GM19397 (cell line): ENCODE measurements around the gene TARBP1.
"Not testable (repeated sequence)": the region's sequence is repeated elsewhere in the genome, so short reads cannot be mapped to it uniquely, and the experiment has no call there.

Experiments used
- ATAC-seq: cut with Tn5 transposase; IDR thresholded peaks from one replicate; pipeline ENCODE4 v1.9.1; 2021; ENCODE audit warnings: mild to moderate bottlenecking, moderate library complexity; ENCODE audit not compliant: unreplicated experiment

Gene TARBP1

DNA sequence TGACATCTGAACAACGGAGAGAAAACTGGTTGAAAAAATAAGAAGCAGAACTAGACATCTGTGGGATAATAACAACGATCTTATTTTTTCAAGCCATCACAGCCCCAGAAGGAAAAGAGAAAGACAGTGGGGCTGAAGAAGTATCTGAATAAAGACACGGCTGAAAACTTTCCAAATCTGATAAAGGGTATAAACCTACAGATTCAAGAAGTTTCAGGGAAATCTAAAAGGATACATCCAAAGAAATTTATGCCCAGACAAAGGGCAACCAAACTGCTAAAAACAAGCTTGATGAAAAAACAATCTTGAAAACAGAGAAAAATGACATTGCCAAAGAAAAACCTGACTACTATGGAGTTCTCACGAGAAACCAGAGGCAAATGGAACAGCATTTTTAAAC, 40.4 kb downstream of the TARBP1 start:
- ATAC-seq, result no peak

- ATAC-seq, result no peak
Measured at GRCh38 chr1:234437423-234438171, 41.4 kb downstream of the TARBP1 start.

GRCh38 chr1:234435620-234436019, 43.4 kb downstream of the TARBP1 start:
- ATAC-seq, result no peak

DNA sequence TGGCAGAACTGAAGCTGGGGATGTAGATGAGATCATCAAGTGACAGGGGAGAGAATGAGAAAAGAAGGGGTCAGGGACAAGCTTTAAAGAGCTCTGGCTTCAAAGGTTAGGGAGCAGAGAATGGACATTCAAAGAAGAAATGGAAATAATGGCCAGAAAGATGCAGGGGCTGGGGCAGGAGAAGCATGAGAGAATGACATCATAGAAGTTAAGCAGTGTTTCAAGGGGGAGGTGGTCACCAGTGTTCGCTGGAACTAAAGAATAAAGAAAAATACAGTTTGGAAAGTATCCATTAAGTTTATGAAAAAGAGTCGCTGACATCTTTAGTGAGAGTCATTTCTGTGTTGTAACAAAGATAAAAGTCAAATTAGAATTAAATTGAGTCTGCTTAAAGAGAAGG, 44.3 kb downstream of the TARBP1 start:
- ATAC-seq, result no peak

DNA sequence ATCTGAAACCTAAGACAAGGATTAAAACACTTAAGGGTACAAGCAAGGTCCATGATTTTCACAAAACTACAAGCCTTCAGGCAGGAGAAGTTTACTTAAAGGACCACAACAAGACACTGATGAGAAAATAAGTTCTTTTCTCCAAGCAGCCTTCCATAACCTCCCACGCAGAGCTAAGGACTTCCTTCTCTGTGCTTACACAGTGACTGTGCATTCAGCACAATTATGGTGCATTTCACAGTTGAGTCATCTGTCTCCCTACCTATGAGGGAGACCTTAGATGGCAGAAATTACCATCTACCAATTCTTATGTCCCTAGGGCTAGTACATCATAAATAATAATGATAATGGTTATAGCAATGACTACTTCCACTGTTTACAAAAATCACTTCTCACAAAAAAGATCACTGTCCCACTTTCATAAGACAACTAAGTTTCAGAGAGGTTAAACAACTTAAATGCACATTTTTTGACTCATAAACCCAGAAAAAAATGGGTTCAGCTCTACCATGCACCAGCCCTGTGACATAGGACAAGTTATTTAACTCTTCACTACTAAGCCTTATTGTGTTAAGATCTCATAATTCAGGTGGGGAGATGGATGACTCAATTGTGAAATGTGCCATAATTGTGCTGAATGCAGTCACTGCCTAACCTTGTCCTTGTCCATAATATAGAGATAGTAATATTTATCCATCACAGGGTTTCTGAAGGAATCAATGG, 45.3 kb downstream of the TARBP1 start:
- no peak for ATAC-seq

DNA sequence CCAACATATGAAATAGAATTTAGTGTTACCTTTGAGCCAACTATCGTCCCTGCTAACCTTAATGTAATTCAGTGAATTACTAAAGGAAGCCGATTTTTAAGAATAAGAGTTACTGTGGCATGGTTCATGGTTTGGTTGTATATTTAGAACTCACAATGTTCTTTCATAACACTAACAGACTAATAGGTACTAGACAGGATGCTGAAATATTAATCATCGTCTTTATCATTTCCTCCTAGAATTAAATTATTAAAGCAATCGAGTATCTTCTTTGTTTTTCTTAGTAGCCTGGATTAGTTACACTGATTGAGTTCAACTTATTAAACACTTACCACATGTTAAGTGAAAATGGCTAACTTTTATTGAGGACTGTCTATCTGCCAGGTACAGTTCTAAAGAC, 47.7 kb downstream of the TARBP1 start:
- ATAC-seq, result no peak

DNA sequence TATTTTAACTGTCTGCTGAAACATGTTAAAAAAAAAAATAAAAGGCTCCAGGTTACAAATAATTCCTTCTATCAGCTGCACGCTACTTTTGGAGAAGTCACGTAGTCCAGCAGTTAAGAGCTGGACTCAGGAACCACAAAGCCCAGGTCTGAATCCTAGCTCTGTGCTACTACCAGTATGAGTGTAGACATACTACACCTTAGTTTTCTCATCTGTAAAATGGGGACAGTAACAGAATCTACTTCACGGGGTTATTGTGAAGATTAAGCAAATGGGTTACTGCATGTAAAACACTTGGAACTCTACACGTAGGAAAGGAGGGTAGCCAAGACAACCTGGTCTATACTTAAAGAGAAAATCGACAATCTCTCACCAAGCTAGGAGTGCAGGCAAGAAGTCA, 48.3 kb downstream of the TARBP1 start:
- no peak for ATAC-seq

- ATAC-seq, result no peak
Measured at GRCh38 chr1:234429434-234429806, 49.6 kb downstream of the TARBP1 start.

DNA sequence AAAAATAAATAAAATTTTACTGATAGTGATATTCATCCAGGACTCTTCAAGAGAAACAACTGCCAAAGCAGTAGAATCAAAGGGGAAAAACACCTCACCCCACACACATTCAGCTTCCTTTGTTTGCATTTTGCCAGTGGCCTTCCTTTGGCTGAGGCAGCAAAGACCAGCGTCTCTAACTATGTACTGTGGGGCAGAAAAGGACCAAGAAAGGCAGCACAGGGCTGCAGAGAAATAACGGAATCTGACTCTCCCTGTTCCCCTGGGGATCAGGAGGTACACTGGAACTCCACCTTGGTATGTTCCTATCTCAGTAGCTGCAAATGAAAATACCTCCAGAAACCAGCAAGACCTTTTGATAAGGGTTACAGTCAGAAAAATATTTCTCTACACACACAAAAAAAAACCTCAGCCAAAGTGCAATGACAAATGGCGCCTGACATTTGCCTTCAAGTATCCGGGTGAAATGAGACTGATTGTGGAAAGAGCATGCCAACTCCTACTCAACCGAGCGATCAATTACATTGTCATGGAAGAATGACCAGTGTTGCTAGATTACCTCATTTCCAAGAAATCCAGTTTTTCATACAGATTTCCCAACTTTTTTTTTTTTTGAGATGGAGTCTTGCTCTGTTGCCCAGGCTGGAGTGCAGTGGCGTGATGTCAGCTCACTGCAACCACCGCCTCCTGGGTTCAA, 50.9 kb downstream of the TARBP1 start:
- ATAC-seq, result no peak

GRCh38 chr1:234413990-234414389, 65.0 kb downstream of the TARBP1 start:
- no peak for ATAC-seq

DNA sequence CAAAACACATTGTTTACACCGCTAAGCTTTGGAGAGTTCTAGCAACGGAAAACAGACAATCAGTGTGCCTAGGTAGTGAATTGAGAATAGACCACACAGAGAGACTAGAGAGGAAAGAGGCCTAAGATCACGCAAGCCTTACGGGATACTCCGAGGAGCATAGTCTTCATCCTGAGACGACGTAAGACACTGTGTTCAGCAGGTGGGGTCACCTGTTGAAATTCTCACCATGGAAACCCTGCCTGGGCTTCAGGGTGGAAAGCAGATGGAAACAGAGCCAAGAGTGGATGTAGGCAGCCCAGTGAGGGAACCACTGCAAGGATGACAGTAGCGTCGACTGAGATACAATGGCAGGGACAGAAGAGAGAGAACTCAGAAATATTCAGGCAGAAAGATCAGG, 65.5 kb downstream of the TARBP1 start:
- ATAC-seq, result no peak

DNA sequence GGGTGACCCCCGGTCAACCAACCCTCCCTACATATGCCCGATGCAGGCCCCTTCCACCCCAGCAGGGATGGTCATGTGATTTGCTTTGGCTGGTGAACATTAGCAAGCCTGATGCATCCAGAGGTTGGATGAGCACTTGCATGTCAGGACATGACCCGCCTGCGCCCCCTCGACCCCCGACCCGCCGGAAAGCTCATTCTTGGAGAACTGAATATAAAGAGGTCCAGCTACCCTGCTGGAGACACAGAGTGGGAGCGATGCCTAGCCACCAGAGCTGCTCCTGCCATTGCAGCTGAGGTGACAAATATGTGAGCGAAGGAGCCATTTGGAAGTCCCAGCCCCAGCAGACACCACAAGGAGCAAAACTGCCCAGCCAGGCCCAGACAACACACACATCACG, 66.1 kb downstream of the TARBP1 start:
- no peak for ATAC-seq

- no peak for ATAC-seq
Measured at GRCh38 chr1:234409328-234409727, 69.7 kb downstream of the TARBP1 start.

DNA sequence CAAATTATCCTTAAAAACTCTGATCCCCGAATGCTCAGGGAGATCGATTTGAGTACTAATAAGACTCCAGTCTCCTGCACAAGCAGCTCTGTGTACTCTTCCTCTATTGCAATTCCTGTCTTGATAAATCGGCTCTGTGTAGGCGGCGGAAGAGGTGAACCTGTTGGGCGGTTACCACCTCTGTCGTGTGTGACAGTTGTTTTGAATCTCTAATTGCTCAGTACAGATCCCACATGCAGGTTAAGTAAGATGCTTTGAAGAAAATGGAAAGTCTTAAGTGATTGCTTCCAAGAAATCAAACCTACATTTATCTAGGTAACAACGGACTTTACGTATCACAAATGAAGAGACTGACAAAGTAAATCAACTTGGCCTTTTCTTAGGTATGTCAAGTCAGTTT, 70.2 kb downstream of the TARBP1 start:
- no peak for ATAC-seq

DNA sequence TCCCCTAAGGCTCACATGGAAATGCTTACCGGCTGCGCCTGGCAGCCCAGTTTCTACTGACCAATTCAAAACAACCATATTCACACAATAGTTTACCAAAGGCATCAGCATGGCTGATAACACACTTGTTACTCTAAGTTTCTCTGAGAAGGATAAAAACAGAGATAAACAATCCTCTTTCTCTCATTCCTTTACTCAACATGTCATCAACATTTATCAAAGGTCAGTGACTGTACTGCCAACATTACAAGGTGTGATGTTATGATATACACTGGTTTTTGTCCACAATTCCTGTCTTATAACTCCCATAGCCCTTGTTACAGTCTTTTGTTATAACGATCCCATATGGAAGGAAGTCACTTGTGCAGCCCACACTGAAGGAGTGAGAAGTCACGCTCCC, 72.1 kb downstream of the TARBP1 start:
- no peak for ATAC-seq

- no peak for ATAC-seq
Measured at GRCh38 chr1:234405676-234406075, 73.3 kb downstream of the TARBP1 start.

DNA sequence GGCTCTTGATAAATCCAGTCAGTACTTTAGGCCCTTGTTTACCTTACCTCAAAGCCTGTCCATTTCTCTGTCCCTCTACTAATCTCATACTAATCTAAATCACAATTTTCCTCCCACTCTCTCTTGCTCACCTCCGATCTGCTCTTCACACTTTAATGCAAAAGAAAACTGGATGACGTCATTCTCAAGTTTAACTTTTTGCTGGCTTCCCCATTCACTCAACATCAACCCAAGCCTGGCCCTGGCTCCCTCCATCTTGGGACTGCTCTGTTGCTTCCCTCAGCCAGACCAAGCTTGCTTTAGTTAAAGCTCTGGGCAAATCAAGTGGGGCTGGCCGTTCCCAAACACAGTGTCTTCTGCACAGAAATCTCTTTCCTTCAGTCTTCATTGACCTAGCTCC, 76.0 kb downstream of the TARBP1 start:
- no peak for ATAC-seq

DNA sequence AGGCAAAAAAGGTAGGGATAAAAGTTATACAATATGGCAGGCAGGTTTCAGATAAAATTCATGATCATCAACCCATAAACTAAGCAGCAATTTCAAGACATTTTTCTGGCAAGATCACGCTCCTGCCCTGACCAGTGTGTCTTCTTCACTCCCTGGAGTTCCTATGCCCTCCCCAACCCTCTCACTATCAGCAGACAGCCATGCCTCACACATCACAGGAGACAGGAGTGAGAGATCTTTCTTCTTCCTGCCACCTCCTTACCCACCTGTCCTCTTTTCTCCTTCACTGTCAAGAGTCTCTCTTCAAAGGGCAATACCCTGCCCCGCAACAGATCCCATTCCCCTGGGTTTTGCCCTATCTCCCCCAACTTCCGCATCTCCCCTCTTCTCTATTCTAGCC, 77.3 kb downstream of the TARBP1 start:
- no peak for ATAC-seq

DNA sequence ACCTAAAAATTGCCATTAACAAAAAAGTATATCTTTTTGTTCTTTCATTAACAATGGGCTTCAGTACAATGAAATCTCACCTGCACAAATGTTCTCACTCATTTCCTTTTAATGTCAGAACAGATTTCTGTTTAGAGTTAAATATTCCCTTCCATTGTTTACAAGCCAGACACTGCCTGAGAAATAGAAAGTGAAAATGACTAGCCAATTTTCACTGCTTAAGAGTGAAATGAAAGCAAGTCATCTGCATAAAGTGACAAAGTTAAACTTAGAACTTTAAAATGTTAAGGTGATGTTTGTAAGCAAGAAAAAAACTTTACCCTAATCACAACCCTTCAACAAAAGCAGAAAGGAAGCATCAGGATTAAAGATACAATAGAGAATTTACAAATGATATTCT, 78.2 kb downstream of the TARBP1 start:
- ATAC-seq, result peak; percentile 64

- ATAC-seq, result not testable (repeated sequence)
Measured at GRCh38 chr1:234399515-234399914, 79.5 kb downstream of the TARBP1 start.

DNA sequence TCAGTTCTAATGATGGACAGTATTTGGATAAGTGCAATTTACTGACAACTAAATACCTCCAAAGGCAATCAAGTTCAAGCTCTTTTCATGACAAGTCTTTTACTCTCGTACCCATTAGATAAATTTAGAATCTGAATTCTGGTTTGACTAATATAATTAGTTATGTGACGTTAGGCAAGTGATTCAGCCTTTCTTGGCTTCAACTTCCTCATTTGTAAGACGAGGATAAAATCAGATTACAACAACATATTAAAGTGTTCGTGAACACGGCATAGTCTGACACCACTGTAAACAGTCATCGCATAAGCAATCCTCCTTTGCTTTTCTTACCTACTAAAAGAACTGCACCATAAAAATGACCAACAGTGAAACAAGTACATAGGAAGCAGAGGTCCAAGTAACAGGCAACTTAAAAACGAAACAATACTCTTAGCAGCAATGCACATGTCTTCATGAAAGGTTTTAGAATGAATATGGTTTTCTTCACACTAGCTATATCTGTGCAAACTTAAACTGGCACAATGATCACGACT, 80.1 kb downstream of the TARBP1 start:
- ATAC-seq, result no peak

- no peak for ATAC-seq
Measured at GRCh38 chr1:234397732-234398131, 81.2 kb downstream of the TARBP1 start.
